ENCODE results near the gene PRPF6.

- TF ChIP-seq CTCF (IDR thresholded peaks at IDR 0.05) (no peak), POLR2A (IDR thresholded peaks at IDR 0.05) (peak in 1 of 3 donors; percentile 19)
These were observed 70.8 kb downstream of the PRPF6 start for GRCh38 chr20:64051561-64052325.

All from body of pancreas (tissue), 4 donors.